Nephron progenitor cell (in vitro differentiated cells): ENCODE results near the gene SPAG9.

ENCODE experiments used
- DNase-seq: peaks from one replicate; pipeline ENCODE4 v3.0.0; 2021
- H3K27ac Mint-ChIP-seq: 2 replicates; pipeline ENCODE4 v1.8.0; 2021; ENCODE audit warnings: mild to moderate bottlenecking, moderate library complexity, mixed read lengths
- H3K27me3 Mint-ChIP-seq: 2 replicates; pipeline ENCODE4 v1.8.0; 2021; ENCODE audit warnings: mild to moderate bottlenecking, low read depth, mixed read lengths; ENCODE audit not compliant: poor library complexity
- H3K36me3 Mint-ChIP-seq: 2 replicates; pipeline ENCODE4 v1.8.0; 2021; ENCODE audit warnings: low read depth, mixed read lengths
- H3K4me1 Mint-ChIP-seq: 2 replicates; pipeline ENCODE4 v1.8.0; 2021; ENCODE audit warnings: mixed read lengths
- H3K4me3 Mint-ChIP-seq: 2 replicates; pipeline ENCODE4 v1.8.0; 2021; ENCODE audit warnings: mild to moderate bottlenecking, moderate library complexity, mixed read lengths
- H3K9me3 Mint-ChIP-seq: 2 replicates; pipeline ENCODE4 v1.8.0; 2021; ENCODE audit warnings: mild to moderate bottlenecking, moderate library complexity, mixed read lengths
- TF ChIP-seq, protein P1 (sequence below): fragments of 200-600 bp; sonication (generic); IDR thresholded peaks from 2 replicates; pipeline ENCODE4 v1.5.0; 2021; ENCODE audit warnings: antibody characterized with exemption

The SPAG9 gene

DNA sequence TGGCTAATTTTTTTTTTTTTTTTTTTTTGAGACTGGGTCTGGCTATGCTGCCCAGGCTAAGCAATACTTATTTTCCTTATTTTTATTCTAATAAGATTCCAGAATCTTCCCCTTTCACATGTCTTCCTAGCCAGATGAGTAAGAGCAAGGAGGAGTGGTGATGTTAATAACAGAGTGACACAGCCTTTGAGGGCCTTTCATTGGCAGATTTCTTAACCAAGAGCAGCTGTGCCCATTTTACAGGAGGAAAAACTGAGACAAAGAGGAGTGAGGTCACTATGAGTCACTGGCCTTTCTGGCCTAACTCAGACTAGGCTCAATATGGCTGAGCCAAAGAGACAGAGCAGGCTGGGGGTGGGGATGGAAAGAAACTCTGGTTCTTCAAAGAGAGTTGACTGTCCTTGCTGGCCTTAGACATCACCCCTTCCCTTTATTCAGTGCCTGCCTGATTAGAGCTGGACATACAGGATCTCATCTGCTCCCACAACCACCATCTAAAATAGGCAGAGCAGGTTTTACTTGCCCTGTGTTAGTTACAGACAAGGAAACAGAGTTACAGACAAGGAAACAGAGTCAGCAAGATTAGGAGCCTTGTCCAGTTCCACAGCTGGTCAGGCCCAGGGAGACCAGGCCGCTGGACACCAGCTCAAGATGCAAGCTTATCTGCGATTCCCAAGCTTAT lies 204.5 kb downstream of the SPAG9 start:
- DNase-seq = no peak
- peaks cover 13% of the 10 kb centered on the region for H3K27me3 Mint-ChIP-seq
- H3K36me3 Mint-ChIP-seq = no peaks in the 10 kb centered on the region
- H3K9me3 Mint-ChIP-seq = no peaks in the 10 kb centered on the region
- no peak overlapping the region for H3K4me3 Mint-ChIP-seq
- no peak overlapping the region for H3K27ac Mint-ChIP-seq
- peaks cover 68% of the 10 kb centered on the region for H3K4me1 Mint-ChIP-seq
- TF ChIP-seq, protein P1, sequence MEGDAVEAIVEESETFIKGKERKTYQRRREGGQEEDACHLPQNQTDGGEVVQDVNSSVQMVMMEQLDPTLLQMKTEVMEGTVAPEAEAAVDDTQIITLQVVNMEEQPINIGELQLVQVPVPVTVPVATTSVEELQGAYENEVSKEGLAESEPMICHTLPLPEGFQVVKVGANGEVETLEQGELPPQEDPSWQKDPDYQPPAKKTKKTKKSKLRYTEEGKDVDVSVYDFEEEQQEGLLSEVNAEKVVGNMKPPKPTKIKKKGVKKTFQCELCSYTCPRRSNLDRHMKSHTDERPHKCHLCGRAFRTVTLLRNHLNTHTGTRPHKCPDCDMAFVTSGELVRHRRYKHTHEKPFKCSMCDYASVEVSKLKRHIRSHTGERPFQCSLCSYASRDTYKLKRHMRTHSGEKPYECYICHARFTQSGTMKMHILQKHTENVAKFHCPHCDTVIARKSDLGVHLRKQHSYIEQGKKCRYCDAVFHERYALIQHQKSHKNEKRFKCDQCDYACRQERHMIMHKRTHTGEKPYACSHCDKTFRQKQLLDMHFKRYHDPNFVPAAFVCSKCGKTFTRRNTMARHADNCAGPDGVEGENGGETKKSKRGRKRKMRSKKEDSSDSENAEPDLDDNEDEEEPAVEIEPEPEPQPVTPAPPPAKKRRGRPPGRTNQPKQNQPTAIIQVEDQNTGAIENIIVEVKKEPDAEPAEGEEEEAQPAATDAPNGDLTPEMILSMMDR = no peak

DNA sequence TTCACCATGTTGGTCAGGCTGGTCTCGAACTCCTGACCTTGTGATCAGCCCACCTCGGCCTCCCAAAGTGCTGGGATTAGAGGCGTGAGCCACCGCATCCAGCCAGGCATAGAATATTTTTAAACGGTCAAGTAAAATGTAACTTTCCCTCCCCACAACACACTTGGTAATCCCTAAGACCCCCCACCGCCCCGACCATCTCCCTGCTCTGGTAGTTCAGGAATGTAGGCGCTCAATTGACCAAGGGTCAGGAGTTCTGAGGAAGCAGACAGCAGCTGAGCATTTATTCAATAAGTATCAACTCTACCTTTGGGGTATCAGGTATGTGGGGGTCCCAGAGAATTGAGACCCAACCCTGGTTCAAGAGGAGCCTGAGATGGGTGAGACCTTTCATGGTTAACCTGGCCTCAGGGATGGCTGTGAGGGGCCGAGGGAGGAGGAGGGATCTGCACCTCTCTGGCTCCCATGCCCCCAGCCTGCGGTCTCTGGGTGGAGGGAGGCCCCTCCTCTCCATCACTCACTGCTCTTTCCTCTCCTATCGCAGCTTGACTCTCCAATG lies 206.1 kb downstream of the SPAG9 start:
- Mint-ChIP-seq H3K9me3 (no peaks in the 10 kb centered on the region), H3K27ac (peak overlapping the region; percentile 57), H3K4me3 (no peak overlapping the region), H3K36me3 (no peaks in the 10 kb centered on the region), H3K27me3 (peaks cover 11% of the 10 kb centered on the region), H3K4me1 (peaks cover 55% of the 10 kb centered on the region)
- no peak for DNase-seq
- TF ChIP-seq, protein P1 = no peak

DNA sequence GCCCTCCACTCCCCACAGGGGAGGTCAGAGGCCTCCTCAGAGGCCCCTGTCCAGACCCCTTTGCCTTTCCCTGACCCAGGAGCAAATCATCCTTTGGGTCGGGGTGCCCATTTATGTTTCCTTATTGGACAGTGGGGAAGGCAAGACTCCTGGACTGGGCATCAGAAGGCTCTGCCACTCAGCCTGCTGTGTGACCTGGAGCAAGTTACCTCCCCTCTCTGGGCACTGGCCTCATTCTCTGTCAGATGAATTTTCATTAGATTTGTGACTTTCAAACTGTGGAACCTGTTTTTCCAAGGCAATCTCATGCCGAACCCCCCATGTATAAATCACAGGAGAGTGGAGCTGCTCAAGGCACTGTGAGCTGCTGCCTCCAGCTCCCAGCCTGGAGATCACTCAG lies 207.5 kb downstream of the SPAG9 start:
- Mint-ChIP-seq H3K4me1 (peaks cover 53% of the 10 kb centered on the region), H3K9me3 (no peaks in the 10 kb centered on the region), H3K4me3 (no peak overlapping the region), H3K27me3 (peaks cover 6% of the 10 kb centered on the region), H3K27ac (no peak overlapping the region), H3K36me3 (no peaks in the 10 kb centered on the region)
- TF ChIP-seq, protein P1 = no peak
- no peak for DNase-seq
